Measurements from ENCODE around the gene TROAP.
"Not testable (repeated sequence)": the region's sequence is repeated elsewhere in the genome, so short reads cannot be mapped to it uniquely, and the experiment has no call there.

The TROAP gene

DNA sequence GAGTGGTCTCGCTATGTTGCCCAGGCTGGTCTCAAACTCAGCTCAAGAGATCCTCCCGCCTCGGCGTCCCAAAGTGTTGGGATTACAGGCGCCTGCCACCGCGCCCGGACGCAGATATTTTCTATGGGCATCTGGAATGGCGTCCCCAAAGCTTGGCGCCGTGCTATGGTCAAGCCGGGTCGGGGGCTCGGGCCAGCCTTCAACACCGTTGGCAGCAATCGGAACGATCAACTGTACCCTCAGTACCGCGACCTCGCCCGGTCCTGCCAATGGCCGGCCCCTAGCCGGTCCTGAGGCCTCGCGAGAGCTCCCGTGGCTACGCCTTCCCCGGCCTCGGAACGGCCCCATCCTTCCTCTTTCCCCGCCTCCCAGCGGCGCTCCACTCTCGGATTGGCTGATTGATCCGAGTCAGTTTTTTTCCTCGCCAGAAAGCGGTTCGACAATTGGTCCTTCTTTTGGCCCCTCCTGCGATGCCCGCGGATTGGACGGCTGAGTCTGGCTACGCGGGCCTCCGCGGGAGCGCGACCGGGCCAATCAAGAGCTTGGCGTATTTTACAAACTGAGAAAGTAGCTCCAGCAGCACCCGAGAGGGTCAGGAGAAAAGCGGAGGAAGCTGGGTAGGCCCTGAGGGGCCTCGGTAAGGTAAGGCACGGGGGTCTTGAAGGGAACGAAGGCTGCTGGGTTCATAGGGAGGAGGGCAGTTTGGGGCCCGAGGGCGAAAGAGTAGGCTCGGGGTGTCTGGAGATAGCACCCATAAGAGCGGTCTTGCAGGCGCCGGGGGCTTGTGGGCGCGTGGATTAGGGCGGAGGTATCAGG, at the start of gene TROAP:
TROAP (plus strand) TSS at position 548 of the 816 bp plus-strand sequence. CDS start 354 bp downstream, outside the sequence.
- Histone ChIP-seq H3K27ac (ENCODE audit: low read depth, low read length) (peak within 1 kb of the TSS; percentile 85), H3K4me1 (ENCODE audit: insufficient read depth, low read length) (peaks cover 13% of the 10 kb centered on the region), H3K36me3 (ENCODE audit: insufficient read depth, low read length) (no peaks in the 10 kb centered on the region), H3K9me3 (ENCODE audit: low read length) (no peaks in the 10 kb centered on the region), H3K27me3 (ENCODE audit: control insufficient read depth in 1 of 2, insufficient read depth in 2 of 2, low read length in 2 of 2) (no peaks in the 10 kb centered on the region), H3K4me3 (ENCODE audit: low read depth in 1 of 2, low read length in 2 of 2) (peak within 1 kb of the TSS; percentile 34 to 56), H3K9ac (ENCODE audit: low read length) (no peak within 1 kb of the TSS)

DNA sequence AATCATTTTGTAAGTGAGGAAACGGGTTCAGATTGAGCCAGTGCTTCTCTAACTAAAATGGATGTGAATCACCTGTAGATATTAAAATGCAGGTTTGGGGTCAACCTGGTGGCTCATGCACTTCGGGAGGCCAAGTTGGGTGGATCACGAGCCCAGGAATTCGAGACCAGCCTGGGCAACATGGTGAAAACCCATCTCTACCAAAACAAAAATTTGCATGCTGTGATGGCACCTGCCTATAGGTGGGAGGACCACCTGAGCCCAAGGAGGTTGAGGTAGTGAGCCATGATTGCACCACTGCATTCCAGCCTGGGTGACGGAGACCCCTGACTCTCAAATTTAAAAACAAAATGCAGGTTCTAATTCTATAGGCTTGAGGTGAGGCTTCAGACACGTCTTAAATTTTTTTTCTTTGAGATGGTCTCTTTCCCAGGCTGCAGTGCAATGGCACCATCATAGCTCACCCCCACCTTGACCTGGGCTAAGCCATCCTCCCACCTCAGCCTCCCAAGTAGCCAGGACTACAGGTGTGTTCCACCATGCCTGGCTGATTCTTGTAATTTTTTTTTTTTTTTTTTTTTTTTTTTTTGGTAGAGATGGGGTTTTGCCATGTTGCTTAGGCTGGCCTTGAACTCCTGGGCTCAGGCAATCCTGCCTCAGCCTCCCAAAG, 49.2 kb upstream of the TROAP start:
- no peak overlapping the region for H3K9ac ChIP-seq (ENCODE audit: low read length)
- H3K4me1 ChIP-seq (ENCODE audit: insufficient read depth, low read length), result no peaks in the 10 kb centered on the region
- H3K9me3 ChIP-seq (ENCODE audit: low read length), result no peaks in the 10 kb centered on the region
- no peak overlapping the region for H3K27ac ChIP-seq (ENCODE audit: low read depth, low read length)
- H3K36me3 ChIP-seq (ENCODE audit: insufficient read depth, low read length), result peaks cover 28% of the 10 kb centered on the region
- H3K4me3 ChIP-seq (ENCODE audit: low read depth in 1 of 2, low read length in 2 of 2), result no peak overlapping the region
- H3K27me3 ChIP-seq (ENCODE audit: control insufficient read depth in 1 of 2, insufficient read depth in 2 of 2, low read length in 2 of 2), result no peaks in the 10 kb centered on the region

GRCh38 chr12:49274396-49275069, 48.5 kb upstream of the TROAP start:
- peaks cover 28% of the 10 kb centered on the region for H3K36me3 ChIP-seq (ENCODE audit: insufficient read depth, low read length)
- H3K9ac ChIP-seq (ENCODE audit: low read length), result no peak overlapping the region
- no peak overlapping the region for H3K4me3 ChIP-seq (ENCODE audit: low read depth in 1 of 2, low read length in 2 of 2)
- H3K4me1 ChIP-seq (ENCODE audit: insufficient read depth, low read length), result no peaks in the 10 kb centered on the region
- H3K27ac ChIP-seq (ENCODE audit: low read depth, low read length), result no peak overlapping the region
- no peaks in the 10 kb centered on the region for H3K27me3 ChIP-seq (ENCODE audit: control insufficient read depth in 1 of 2, insufficient read depth in 2 of 2, low read length in 2 of 2)
- no peaks in the 10 kb centered on the region for H3K9me3 ChIP-seq (ENCODE audit: low read length)

DNA sequence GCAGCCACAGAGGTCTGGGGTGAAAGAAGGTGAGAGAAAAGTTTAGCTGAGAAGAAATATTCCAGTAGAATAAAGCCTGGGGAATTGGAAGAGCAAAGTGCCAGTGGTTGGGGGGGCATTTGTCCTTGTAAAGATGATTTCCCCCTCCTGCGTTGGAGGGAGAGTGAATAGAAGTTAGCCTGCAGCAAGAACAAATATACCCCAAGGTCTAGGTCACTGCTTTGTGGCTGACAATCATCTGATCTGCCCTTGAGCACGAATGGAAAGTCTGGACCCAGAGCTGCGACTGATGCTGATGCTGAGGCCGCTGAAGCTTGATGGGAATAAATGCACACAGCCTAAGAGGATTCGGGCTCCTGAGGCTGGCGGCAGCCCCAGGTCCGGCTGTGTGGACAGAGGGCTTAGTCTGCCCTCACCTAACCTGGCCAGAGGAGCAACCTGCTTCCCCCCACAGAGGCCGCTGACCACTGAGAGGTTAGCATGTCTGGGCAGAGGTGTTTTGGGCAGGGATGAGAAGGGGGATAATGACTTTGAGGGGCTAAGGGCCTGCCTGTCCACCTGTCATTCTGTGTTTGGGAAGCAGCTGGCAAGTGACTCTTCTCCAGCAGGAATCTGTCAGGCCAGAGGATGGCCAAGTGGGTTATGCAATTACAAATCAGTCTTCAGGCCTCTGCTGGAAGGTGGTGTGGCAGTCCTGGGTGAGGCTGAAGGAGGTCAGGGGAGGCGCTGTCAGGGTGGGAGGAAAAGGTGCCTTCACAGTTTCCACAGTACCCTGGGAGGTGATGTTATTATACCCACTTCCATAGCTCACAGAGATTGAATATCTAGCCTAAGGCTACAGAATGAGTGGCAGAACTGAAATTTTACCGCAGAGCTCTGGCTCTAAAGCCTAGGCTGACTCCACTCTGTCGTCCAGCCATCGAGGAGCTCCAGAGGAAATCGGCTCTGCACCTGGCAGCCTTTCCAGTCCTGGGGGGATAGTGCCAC, 46.5 kb upstream of the TROAP start:
- Histone ChIP-seq H3K9me3 (ENCODE audit: low read length) (no peaks in the 10 kb centered on the region), H3K9ac (ENCODE audit: low read length) (no peak overlapping the region), H3K4me1 (ENCODE audit: insufficient read depth, low read length) (no peaks in the 10 kb centered on the region), H3K4me3 (ENCODE audit: low read depth in 1 of 2, low read length in 2 of 2) (no peak overlapping the region), H3K36me3 (ENCODE audit: insufficient read depth, low read length) (peaks cover 11% of the 10 kb centered on the region), H3K27me3 (ENCODE audit: control insufficient read depth in 1 of 2, insufficient read depth in 2 of 2, low read length in 2 of 2) (no peaks in the 10 kb centered on the region), H3K27ac (ENCODE audit: low read depth, low read length) (no peak overlapping the region)

DNA sequence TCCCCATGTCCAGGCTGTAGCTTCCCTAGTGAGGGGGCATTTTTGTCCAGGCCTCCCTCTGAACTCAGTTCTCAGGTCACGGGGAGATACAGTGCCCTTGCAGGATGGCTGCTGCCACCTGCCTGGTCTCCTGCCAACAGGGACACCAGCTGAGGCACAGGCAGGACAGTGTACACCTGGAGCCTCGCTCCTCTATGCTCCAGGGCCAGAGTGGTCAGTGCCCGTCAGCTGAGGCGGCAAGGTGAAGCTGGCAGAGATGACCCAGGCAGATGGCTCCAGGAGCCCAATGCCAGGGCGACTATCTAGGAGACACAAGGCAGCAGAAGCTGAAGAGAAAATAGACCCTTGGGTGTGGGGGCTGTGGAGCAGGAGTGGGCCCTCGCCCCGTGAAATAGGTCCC, 45.6 kb upstream of the TROAP start:
- H3K27me3 ChIP-seq (ENCODE audit: control insufficient read depth in 1 of 2, insufficient read depth in 2 of 2, low read length in 2 of 2), result no peaks in the 10 kb centered on the region
- H3K4me1 ChIP-seq (ENCODE audit: insufficient read depth, low read length), result no peaks in the 10 kb centered on the region
- no peak overlapping the region for H3K9ac ChIP-seq (ENCODE audit: low read length)
- H3K4me3 ChIP-seq (ENCODE audit: low read depth in 1 of 2, low read length in 2 of 2), result no peak overlapping the region
- H3K36me3 ChIP-seq (ENCODE audit: insufficient read depth, low read length), result peaks cover 11% of the 10 kb centered on the region
- no peaks in the 10 kb centered on the region for H3K9me3 ChIP-seq (ENCODE audit: low read length)
- no peak overlapping the region for H3K27ac ChIP-seq (ENCODE audit: low read depth, low read length)

GRCh38 chr12:49279706-49280159, 43.3 kb upstream of the TROAP start:
- peaks cover 0 to 8% of the 10 kb centered on the region in 2 donors for H3K27me3 ChIP-seq (ENCODE audit: control insufficient read depth in 1 of 2, insufficient read depth in 2 of 2, low read length in 2 of 2)
- no peaks in the 10 kb centered on the region for H3K9me3 ChIP-seq (ENCODE audit: low read length)
- no peak overlapping the region for H3K9ac ChIP-seq (ENCODE audit: low read length)
- no peaks in the 10 kb centered on the region for H3K36me3 ChIP-seq (ENCODE audit: insufficient read depth, low read length)
- H3K4me1 ChIP-seq (ENCODE audit: insufficient read depth, low read length), result no peaks in the 10 kb centered on the region
- no peak overlapping the region for H3K4me3 ChIP-seq (ENCODE audit: low read depth in 1 of 2, low read length in 2 of 2)
- H3K27ac ChIP-seq (ENCODE audit: low read depth, low read length), result no peak overlapping the region

GRCh38 chr12:49280545-49280944, 42.5 kb upstream of the TROAP start:
- H3K9me3 ChIP-seq (ENCODE audit: low read length); H3K9ac ChIP-seq (ENCODE audit: low read length); H3K36me3 ChIP-seq (ENCODE audit: insufficient read depth, low read length); H3K27ac ChIP-seq (ENCODE audit: low read depth, low read length); H3K4me1 ChIP-seq (ENCODE audit: insufficient read depth, low read length); H3K4me3 ChIP-seq (ENCODE audit: low read depth in 1 of 2, low read length in 2 of 2); H3K27me3 ChIP-seq (ENCODE audit: control insufficient read depth in 1 of 2, insufficient read depth in 2 of 2, low read length in 2 of 2): not testable (repeated sequence)

GRCh38 chr12:49282302-49282701, 40.8 kb upstream of the TROAP start:
- H3K27me3 ChIP-seq (ENCODE audit: control insufficient read depth in 1 of 2, insufficient read depth in 2 of 2, low read length in 2 of 2), result peaks cover 0 to 8% of the 10 kb centered on the region in 2 donors
- no peaks in the 10 kb centered on the region for H3K9me3 ChIP-seq (ENCODE audit: low read length)
- H3K9ac ChIP-seq (ENCODE audit: low read length), result no peak overlapping the region
- no peaks in the 10 kb centered on the region for H3K4me1 ChIP-seq (ENCODE audit: insufficient read depth, low read length)
- H3K27ac ChIP-seq (ENCODE audit: low read depth, low read length), result no peak overlapping the region
- H3K4me3 ChIP-seq (ENCODE audit: low read depth in 1 of 2, low read length in 2 of 2), result no peak overlapping the region
- H3K36me3 ChIP-seq (ENCODE audit: insufficient read depth, low read length), result no peaks in the 10 kb centered on the region

DNA sequence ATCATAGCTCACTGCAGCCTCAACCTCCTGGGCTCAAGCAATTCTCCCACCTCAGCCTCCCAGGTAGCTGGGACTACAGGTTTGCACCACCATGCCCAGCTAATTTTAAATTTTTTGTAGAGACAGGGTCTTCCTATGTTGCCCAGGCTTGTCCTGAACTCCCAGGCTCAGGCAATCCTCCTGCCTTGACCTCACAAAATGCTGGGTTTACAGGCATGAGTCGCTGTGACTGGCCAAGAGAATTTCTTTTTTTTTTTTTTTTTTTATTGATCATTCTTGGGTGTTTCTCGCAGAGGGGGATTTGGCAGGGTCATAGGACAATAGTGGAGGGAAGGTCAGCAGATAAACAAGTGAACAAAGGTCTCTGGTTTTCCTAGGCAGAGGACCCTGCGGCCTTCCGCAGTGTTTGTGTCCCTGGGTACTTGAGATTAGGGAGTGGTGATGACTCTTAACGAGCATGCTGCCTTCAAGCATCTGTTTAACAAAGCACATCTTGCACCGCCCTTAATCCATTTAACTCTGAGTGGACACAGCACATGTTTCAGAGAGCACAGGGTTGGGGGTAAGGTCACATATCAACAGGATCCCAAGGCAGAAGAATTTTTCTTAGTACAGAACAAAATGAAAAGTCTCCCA, 40.2 kb upstream of the TROAP start:
- not testable (repeated sequence) for H3K27ac ChIP-seq (ENCODE audit: low read depth, low read length); H3K27me3 ChIP-seq (ENCODE audit: control insufficient read depth in 1 of 2, insufficient read depth in 2 of 2, low read length in 2 of 2); H3K36me3 ChIP-seq (ENCODE audit: insufficient read depth, low read length); H3K4me3 ChIP-seq (ENCODE audit: low read depth in 1 of 2, low read length in 2 of 2); H3K4me1 ChIP-seq (ENCODE audit: insufficient read depth, low read length); H3K9me3 ChIP-seq (ENCODE audit: low read length); H3K9ac ChIP-seq (ENCODE audit: low read length)

DNA sequence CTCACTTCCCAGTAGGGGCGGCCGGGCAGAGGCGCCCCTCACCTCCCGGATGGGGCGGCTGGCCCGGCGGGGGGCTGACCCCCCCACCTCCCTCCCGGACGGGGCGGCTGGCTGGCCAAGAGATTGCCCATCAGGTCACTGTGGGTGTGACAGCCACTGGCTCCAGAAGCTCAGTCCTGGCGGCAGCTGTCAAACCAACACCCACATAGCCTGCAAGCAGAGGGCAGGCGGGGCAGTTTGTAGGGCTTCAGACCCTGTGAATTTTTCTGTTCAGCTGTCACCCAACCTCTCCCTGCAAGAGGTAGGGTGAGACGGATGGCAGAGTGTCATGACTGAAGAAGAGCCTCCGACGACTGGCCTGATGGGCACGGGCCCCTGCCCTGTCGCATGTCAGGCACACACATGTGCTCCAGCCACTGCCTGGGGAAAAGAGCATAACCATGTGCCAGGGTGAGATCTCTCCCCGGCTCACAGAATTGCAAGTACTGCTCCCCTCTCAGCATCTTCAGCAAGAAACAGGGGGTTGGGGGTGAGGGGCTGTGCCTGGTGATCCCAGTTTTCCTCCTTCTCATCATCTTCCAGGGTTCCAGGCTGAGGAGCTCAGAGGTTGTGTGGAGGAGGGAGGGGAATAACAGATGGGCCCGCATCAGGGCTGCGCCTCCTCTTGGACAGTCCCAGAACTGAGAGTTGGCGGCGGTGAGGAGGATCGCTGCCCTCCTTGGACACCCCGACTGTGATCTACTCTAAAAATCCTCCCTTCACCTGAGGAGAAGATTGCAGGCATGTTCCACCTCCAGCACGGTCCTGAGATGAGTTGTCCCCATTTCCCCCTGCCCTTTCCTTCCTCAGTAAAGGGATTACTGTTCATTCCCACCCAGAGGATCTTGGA, 39.3 kb upstream of the TROAP start:
- no peaks in the 10 kb centered on the region for H3K9me3 ChIP-seq (ENCODE audit: low read length)
- H3K36me3 ChIP-seq (ENCODE audit: insufficient read depth, low read length), result no peaks in the 10 kb centered on the region
- H3K27me3 ChIP-seq (ENCODE audit: control insufficient read depth in 1 of 2, insufficient read depth in 2 of 2, low read length in 2 of 2), result peaks cover 4 to 8% of the 10 kb centered on the region in 2 donors
- no peak overlapping the region for H3K27ac ChIP-seq (ENCODE audit: low read depth, low read length)
- no peak overlapping the region for H3K9ac ChIP-seq (ENCODE audit: low read length)
- no peak overlapping the region for H3K4me3 ChIP-seq (ENCODE audit: low read depth in 1 of 2, low read length in 2 of 2)
- H3K4me1 ChIP-seq (ENCODE audit: insufficient read depth, low read length), result no peaks in the 10 kb centered on the region

Measured in muscle layer of colon (tissue), 2 donors.